ENCODE data around the gene CSNK1G1. TPM values are rescaled to one million over a fixed set of nuclear protein-coding genes. Genes with fewer than 3 reads are reported as not detected.

CSNK1G1 gene
- total and polyA plus RNA-seq, 10 donors = 2.0 to 27.1 (median 19.3) TPM

DNA sequence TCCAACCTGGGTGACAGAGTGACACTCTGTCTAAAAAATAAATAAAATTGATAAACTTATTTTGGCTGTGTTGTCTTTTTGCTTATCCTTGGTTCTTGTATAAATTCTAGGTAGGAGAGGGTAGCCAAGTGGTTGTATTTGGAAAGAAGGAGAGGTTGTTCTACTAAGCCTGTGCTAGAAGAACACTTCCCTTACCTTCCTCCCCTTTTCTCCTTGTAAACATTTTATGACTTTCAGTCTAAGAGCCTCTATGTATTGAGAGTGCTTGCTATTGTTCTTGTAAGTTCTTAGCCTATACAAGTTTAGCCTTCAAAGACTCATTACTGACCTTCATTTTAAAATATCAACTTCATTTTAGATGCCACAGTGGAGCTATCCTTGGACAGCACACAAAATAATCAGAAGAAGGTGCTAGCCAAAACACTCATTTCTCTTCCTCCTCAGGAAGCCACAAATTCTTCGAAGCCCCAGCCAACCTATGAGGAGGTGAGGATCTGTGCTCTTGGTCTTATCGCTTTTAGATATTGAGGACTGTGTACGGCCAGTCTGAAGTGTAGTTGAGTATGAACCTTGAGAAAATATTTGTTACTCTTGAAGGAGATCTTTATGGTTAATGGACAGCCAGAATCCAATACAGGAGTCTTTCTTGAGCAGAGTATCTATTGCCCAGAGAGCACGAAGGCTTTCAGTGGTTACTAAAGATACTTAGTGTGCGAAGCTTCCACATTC, 238.1 kb downstream of the CSNK1G1 start:
- Histone ChIP-seq H3K4me1 (peaks cover 0 to 31% (median 9%) of the 10 kb centered on the region in 6 donors), H3K27me3 (replicated peaks in 1 of 7) (no peaks in the 10 kb centered on the region), H3K36me3 (peaks cover 15 to 100% (median 88%) of the 10 kb centered on the region in 6 donors), H3K4me3 (no peak overlapping the region), H3K27ac (no peak overlapping the region), H3K9me3 (no peaks in the 10 kb centered on the region)
- DNase-seq = no peak
- intact Hi-C loops (cut with DNase I; ENCODE audit: low total_unique reads) = no loop called here
- 90 to 97% (median 94%) methylated on average over 5 of the region's 5 CpGs for WGBS, 5 donors
- no peak for TF ChIP-seq POLR2A (IDR thresholded peaks at IDR 0.05)

Small RNA genes lying within 50 kb of the gene (small RNA-seq; reads per million reads assigned to genes)
- gene RF00554 = 0 reads per million in 4 donors

Other genes starting within 250 kb of the CSNK1G1 start
- gene SNX22, start 204.4 kb downstream of the CSNK1G1 start, total RNA-seq = 10 to 100 TPM in 6 of 7 donors, 1 to 10 TPM in 1; 8.9 to 18.6 (median 13.6) TPM
- gene SNX22, start 204.4 kb downstream of the CSNK1G1 start, polyA plus RNA-seq = 10 to 100 TPM; 13.9 to 17.6 (median 17.1) TPM
- gene PPIB, start 193.2 kb downstream of the CSNK1G1 start, total RNA-seq = 100 to 1,000 TPM; 250 to 448 (median 305) TPM
- gene PPIB, start 193.2 kb downstream of the CSNK1G1 start, polyA plus RNA-seq = 100 to 1,000 TPM; 281 to 402 (median 287) TPM
- gene PCLAF, start 25.3 kb upstream of the CSNK1G1 start, total RNA-seq = 10 to 100 TPM in 1 of 7 donors, 1 to 10 TPM in 6; 1.7 to 11.0 (median 5.8) TPM
- 10 to 100 TPM; 12.3 to 83.3 (median 26.5) TPM for gene PCLAF, start 25.3 kb upstream of the CSNK1G1 start, polyA plus RNA-seq
- 10 to 100 TPM; 18.2 to 31.9 (median 25.6) TPM for gene TRIP4, start 31.7 kb upstream of the CSNK1G1 start, total RNA-seq
- gene TRIP4, start 31.7 kb upstream of the CSNK1G1 start, polyA plus RNA-seq = 10 to 100 TPM; 17.3 to 27.6 (median 20.0) TPM
- 10 to 100 TPM; 35.8 to 55.7 (median 43.9) TPM for gene ZNF609, start 104.4 kb upstream of the CSNK1G1 start, total RNA-seq
- 1 to 10 TPM; 2.4 to 6.9 (median 2.9) TPM for gene ZNF609, start 104.4 kb upstream of the CSNK1G1 start, polyA plus RNA-seq